PC-9 (cell line): ENCODE results near the gene MB.

ENCODE experiments used
- CTCF ChIP-seq: fragments of 200-600 bp; sonication (generic); conservative IDR thresholded peaks from 2 replicates; pipeline ENCODE4 v1.6.1; 2017; ENCODE audit warnings: mixed run types, antibody characterized with exemption, mild to moderate bottlenecking, moderate library complexity
- EZH2 ChIP-seq: fragments of 200-600 bp; sonication (generic); IDR thresholded peaks from 2 replicates; pipeline ENCODE4 v1.8.0; 2017; ENCODE audit warnings: antibody characterized with exemption, low read depth

DNA sequence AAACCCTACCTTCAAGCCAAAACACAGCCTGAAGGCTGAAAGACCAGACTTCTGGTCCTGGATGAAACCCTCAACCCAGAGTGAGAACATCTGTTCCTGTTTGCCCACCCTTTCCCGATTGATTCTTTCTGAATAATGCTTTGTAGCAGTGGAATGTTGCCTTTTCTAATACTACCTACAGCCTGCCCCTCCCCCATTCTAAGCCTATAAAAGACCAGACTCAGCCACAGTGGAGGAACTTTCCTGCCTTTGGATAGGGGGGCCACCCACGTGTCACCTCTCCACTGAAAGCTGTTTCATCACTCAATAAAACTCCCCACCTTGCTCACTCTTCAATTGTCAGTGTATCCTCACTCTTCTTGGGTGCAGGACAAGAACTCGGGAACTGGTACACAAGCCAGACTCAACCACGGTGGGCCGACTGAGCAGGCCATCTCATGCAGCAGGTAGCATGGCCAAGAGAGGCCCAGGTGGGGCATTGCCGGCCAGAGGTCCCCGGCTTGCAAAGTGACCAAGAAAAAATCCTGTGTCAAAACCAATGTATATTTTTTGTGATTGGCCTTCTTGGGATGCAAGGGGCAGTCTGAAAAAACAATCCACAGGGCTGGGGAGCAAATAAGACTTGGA, 24.5 kb upstream of the MB start:
- no peak for TF ChIP-seq CTCF
- no peak for TF ChIP-seq EZH2
